GM19238 (cell line): ENCODE results near the gene IL15RA.
"Not testable (repeated sequence)": the region's sequence is repeated elsewhere in the genome, so short reads cannot be mapped to it uniquely, and the experiment has no call there.

Experiments
- DNase-seq: peaks from one replicate; pipeline ENCODE4 v3.0.0; 2011; ENCODE audit warnings: low spot score; ENCODE audit not compliant: insufficient read length

IL15RA gene

GRCh38 chr10:5930272-5930671 lies 47.1 kb downstream of the IL15RA start:
- no peak for DNase-seq

GRCh38 chr10:5929442-5929841 lies 47.9 kb downstream of the IL15RA start:
- no peak for DNase-seq

- no peak for DNase-seq
Observed at GRCh38 chr10:5927306-5927705, 50.0 kb downstream of the IL15RA start.

- DNase-seq: no peak
Observed at GRCh38 chr10:5924889-5925288, 52.5 kb downstream of the IL15RA start.

GRCh38 chr10:5921746-5922145 lies 55.6 kb downstream of the IL15RA start:
- no peak for DNase-seq

GRCh38 chr10:5919568-5919967 lies 57.8 kb downstream of the IL15RA start:
- no peak for DNase-seq

- no peak for DNase-seq
Observed at GRCh38 chr10:5918763-5919162, 58.6 kb downstream of the IL15RA start.

GRCh38 chr10:5917305-5917704 lies 60.0 kb downstream of the IL15RA start:
- no peak for DNase-seq

GRCh38 chr10:5915451-5915850 lies 61.9 kb downstream of the IL15RA start:
- no peak for DNase-seq

GRCh38 chr10:5913736-5914135 lies 63.6 kb downstream of the IL15RA start:
- DNase-seq: no peak

- no peak for DNase-seq
Observed at GRCh38 chr10:5911670-5912069, 65.7 kb downstream of the IL15RA start.

GRCh38 chr10:5910323-5911100 lies 66.8 kb downstream of the IL15RA start:
- no peak for DNase-seq

- not testable (repeated sequence) for DNase-seq
Observed at GRCh38 chr10:5908676-5909075, 68.7 kb downstream of the IL15RA start.

GRCh38 chr10:5906651-5907050 lies 70.7 kb downstream of the IL15RA start:
- DNase-seq: no peak

- no peak for DNase-seq
Observed at GRCh38 chr10:5905854-5906507, 71.4 kb downstream of the IL15RA start.

GRCh38 chr10:5904227-5904626 lies 73.1 kb downstream of the IL15RA start:
- DNase-seq: peak; percentile 43

GRCh38 chr10:5903563-5903962 lies 73.8 kb downstream of the IL15RA start:
- DNase-seq: no peak

GRCh38 chr10:5902511-5903274 lies 74.7 kb downstream of the IL15RA start:
- no peak for DNase-seq
